Activated CD8-positive, alpha-beta T cell treated with anti-CD3 and anti-CD28 coated beads, Interleukin-2, amount 10 ng/mL, durations not matched to agents 7 days and 5 days (primary cell): Measurements from ENCODE around the gene SGK1. TPM values are rescaled to one million over a fixed set of nuclear protein-coding genes. Genes with fewer than 3 reads are reported as not detected.

Experiments used
- ATAC-seq: fragments of 150-1000 bp; cut with Tn5 transposase; one replicate; pipeline ENCODE4 v1.10.0; 2021; ENCODE audit warnings: moderate library complexity
- CTCF ChIA-PET: fragments of 350-600 bp; sonication (Branson Sonifier 250); formaldehyde crosslinking; loops from one replicate; lab custom pipeline; 2021; ENCODE audit warnings: antibody characterized with exemption; lab: Charles Lee
- POLR2A ChIA-PET: fragments of 350-600 bp; sonication (Branson Sonifier 250); formaldehyde crosslinking; loops from one replicate; lab custom pipeline; 2021; ENCODE audit warnings: antibody characterized with exemption; lab: Charles Lee
- DNase-seq: peaks from one replicate; pipeline ENCODE4 v3.0.0-alpha.2; 2020
- H3K27ac Mint-ChIP-seq: one replicate; pipeline ENCODE4 v1.8.0; 2021; ENCODE audit warnings: mild to moderate bottlenecking, mixed read lengths
- H3K27me3 Mint-ChIP-seq: one replicate; pipeline ENCODE4 v1.8.0; 2021; ENCODE audit warnings: low read depth, mixed read lengths
- H3K36me3 Mint-ChIP-seq: one replicate; pipeline ENCODE4 v1.8.0; 2021; ENCODE audit warnings: low read depth, mixed read lengths
- H3K4me1 Mint-ChIP-seq: one replicate; pipeline ENCODE4 v1.8.0; 2021; ENCODE audit warnings: low read depth, mixed read lengths
- H3K4me3 Mint-ChIP-seq: one replicate; pipeline ENCODE4 v1.8.0; 2021; ENCODE audit warnings: mild to moderate bottlenecking, mixed read lengths
- H3K9me3 Mint-ChIP-seq: one replicate; pipeline ENCODE4 v1.8.0; 2022; ENCODE audit warnings: mixed read lengths; ENCODE audit not compliant: insufficient read depth
- total RNA-seq, 2 experiments: library from RNA; stranded (reverse); gene quantifications; one replicate each; pipeline ENCODE4 v1.2.3, GENCODE V29; 2021

Gene SGK1
- total RNA-seq, 2 experiments from 2014 or later, result 21.2 to 23.2 TPM

- ChIA-PET CTCF (interaction anchor here (2.8 kb wide), 1 partner anchor 778 kb away, joined by 8 read pairs; no protein-coding TSS in a partner anchor), POLR2A (no interaction called here)
- Mint-ChIP-seq H3K27ac (no peak overlapping the region), H3K36me3 (peaks cover 3% of the 10 kb centered on the region), H3K9me3 (no peaks in the 10 kb centered on the region), H3K4me3 (no peak overlapping the region), H3K27me3 (no peaks in the 10 kb centered on the region), H3K4me1 (no peaks in the 10 kb centered on the region)
- ATAC-seq, result no peak
- no peak for DNase-seq
Observed at GRCh38 chr6:134162932-134163331, 155.0 kb downstream of the SGK1 start.

- DNase-seq, result no peak
- Mint-ChIP-seq H3K27ac (no peak overlapping the region), H3K9me3 (no peaks in the 10 kb centered on the region), H3K27me3 (no peaks in the 10 kb centered on the region), H3K36me3 (no peaks in the 10 kb centered on the region), H3K4me1 (no peaks in the 10 kb centered on the region), H3K4me3 (no peak overlapping the region)
- ATAC-seq, result no peak
- ChIA-PET CTCF (interaction anchor here (1.1 to 2.8 kb wide), 2 partner anchors 480 to 779 kb away, joined by 3 to 8 read pairs; no protein-coding TSS in a partner anchor), POLR2A (interaction anchor here (0.6 kb wide), 1 partner anchor 380 kb away, joined by 3 read pairs; no protein-coding TSS in a partner anchor)
Observed at GRCh38 chr6:134161041-134161440, 156.9 kb downstream of the SGK1 start.

- H3K9me3 Mint-ChIP-seq, result no peaks in the 10 kb centered on the region
- CTCF ChIA-PET, result interaction anchor here (1.2 to 3.4 kb wide), 3 partner anchors 29 to 788 kb away, joined by 6 to 15 read pairs (median 12); no protein-coding TSS in a partner anchor
- H3K27me3 Mint-ChIP-seq, result no peaks in the 10 kb centered on the region
Observed at GRCh38 chr6:134152767-134153485, 165.0 kb downstream of the SGK1 start.

GRCh38 chr6:134148566-134148965 lies 169.3 kb downstream of the SGK1 start:
- ChIA-PET POLR2A (no interaction called here), CTCF (interaction anchor here (1.5 to 3.1 kb wide), 4 partner anchors 8 to 791 kb away, joined by 5 to 14 read pairs (median 6); no protein-coding TSS in a partner anchor)
- Mint-ChIP-seq H3K4me3 (no peak overlapping the region), H3K9me3 (no peaks in the 10 kb centered on the region), H3K27me3 (no peaks in the 10 kb centered on the region), H3K27ac (no peak overlapping the region), H3K36me3 (no peaks in the 10 kb centered on the region), H3K4me1 (no peaks in the 10 kb centered on the region)
- no peak for DNase-seq
- no peak for ATAC-seq

More at GRCh38 chr6:134152767-134153485, 165.0 kb downstream of the SGK1 start:
- POLR2A ChIA-PET, result no interaction called here
- Mint-ChIP-seq H3K36me3 (no peaks in the 10 kb centered on the region), H3K27ac (no peak overlapping the region), H3K4me1 (no peaks in the 10 kb centered on the region), H3K4me3 (no peak overlapping the region)
- no peak for DNase-seq
- no peak for ATAC-seq

- no peak for DNase-seq
- Mint-ChIP-seq H3K36me3 (no peaks in the 10 kb centered on the region), H3K4me1 (no peaks in the 10 kb centered on the region), H3K4me3 (no peak overlapping the region), H3K27ac (no peak overlapping the region), H3K27me3 (peaks cover 2% of the 10 kb centered on the region), H3K9me3 (no peaks in the 10 kb centered on the region)
- ATAC-seq, result no peak
- CTCF ChIA-PET, result interaction anchor here (1.9 kb wide), 1 partner anchor 9 kb away, joined by 6 read pairs; no protein-coding TSS in a partner anchor
- POLR2A ChIA-PET, result no interaction called here
Observed at GRCh38 chr6:134147034-134147533, 170.8 kb downstream of the SGK1 start.

DNA sequence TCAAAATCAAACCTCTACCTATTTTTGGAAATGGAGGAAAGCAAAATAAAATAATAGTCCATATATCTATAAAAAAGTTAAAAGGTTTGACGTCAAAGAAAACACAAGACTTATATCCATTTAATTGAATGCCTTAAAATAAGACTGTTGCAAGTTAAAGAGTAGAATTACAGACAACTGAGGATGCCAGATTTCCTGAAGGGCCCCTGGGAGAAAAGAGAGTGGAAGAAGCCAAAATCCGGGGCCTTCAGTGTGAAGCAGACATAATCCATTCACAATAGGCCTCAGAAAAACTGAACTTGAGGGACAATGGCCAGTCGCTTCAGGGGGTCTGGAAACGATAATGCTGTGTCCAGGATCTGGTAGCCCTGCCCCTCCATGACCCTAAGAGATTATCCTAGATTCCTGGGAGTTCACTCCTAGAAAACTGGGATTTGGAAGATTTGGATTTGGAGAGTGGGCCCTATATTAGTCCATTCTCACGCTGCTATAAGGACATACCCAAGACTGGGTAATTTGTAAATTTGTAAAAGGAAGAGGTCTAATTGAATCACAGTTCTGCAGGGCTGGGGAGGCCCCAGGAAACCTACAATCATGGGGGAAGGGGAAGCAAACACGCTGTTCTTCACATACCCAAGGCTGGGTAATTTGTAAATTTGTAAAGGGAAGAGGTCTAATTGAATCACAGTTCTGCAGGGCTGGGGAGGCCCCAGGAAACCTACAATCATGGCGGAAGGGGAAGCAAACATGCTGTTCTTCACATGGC lies 171.5 kb downstream of the SGK1 start:
- H3K4me1 Mint-ChIP-seq, result no peaks in the 10 kb centered on the region
- DNase-seq (no peak), ATAC-seq (no peak)
- no peaks in the 10 kb centered on the region for H3K36me3 Mint-ChIP-seq
- H3K4me3 Mint-ChIP-seq, result no peak overlapping the region
- POLR2A ChIA-PET, result no interaction called here
- no peaks in the 10 kb centered on the region for H3K9me3 Mint-ChIP-seq
- H3K27ac Mint-ChIP-seq, result no peak overlapping the region
- H3K27me3 Mint-ChIP-seq, result peaks cover 2% of the 10 kb centered on the region
- CTCF ChIA-PET, result interaction anchor here (1.4 to 3.6 kb wide), 3 partner anchors 10 to 794 kb away, joined by 3 to 12 read pairs (median 6); no protein-coding TSS in a partner anchor

GRCh38 chr6:134145786-134146185 lies 172.1 kb downstream of the SGK1 start:
- ChIA-PET POLR2A (no interaction called here), CTCF (interaction anchor here (1.4 to 3.6 kb wide), 2 partner anchors 22 to 795 kb away, joined by 3 to 12 read pairs; no protein-coding TSS in a partner anchor)

DNA sequence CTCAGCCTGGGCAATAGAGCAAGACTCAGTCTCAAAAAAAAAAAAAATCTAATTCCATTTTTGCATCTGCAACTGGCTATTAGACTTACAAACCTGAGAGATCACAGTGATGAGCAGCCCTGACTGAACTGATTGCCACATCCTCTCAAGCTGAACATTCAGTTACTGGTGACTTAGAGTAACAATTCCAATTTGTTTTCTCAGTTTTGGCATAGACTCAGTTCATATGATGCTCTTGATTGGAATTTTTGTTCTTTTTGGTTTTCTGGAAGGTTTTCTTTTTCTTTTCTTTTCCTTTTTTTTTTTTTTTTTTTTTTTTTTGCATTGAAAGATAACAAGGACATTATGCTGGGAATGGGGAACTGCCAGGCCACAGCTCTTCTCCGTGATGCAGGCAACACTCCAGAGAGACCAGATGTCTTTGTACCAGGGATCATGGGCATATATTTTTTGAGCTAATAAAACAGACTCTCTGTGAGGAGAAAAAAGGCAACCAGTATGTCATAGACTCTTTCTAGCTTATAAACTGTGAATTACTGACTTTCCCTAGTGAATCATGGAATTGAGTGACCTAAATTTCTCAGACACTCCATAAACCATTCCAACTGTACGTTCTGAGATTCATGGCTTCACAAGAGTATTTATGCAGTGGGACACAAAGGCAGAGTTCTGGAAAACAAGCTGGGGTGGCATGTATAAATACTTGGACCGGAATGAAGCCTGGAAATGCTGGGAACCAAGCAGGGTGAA lies 179.5 kb downstream of the SGK1 start:
- H3K27me3 Mint-ChIP-seq, result peaks cover 2% of the 10 kb centered on the region

More at GRCh38 chr6:134145786-134146185, 172.1 kb downstream of the SGK1 start:
- DNase-seq, result no peak
- no peak for ATAC-seq
- Mint-ChIP-seq H3K9me3 (no peaks in the 10 kb centered on the region), H3K36me3 (no peaks in the 10 kb centered on the region), H3K4me3 (no peak overlapping the region), H3K27ac (no peak overlapping the region), H3K27me3 (peaks cover 2% of the 10 kb centered on the region), H3K4me1 (no peaks in the 10 kb centered on the region)

DNA sequence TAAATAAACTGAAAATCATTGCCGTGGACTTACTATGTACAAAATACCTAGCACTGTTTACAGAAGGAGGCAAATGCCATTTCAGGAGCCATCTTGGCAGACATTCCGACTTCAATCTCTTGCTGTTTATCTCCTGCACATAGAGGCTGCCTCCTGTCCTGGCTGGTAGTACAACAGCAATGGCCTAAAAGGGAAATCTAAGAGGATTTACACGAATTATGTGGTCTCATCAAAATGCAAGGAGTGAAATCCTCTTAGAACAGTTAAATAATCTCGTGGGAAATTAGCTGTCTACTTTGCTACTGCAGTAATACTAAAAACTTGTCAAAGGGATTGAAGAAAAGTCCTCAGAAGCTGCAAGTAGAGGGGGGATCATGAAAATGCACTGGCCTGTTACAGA lies 183.3 kb downstream of the SGK1 start:
- H3K27me3 Mint-ChIP-seq, result no peaks in the 10 kb centered on the region
- H3K27ac Mint-ChIP-seq, result no peak overlapping the region
- ATAC-seq, result no peak
- ChIA-PET POLR2A (no interaction called here), CTCF (interaction anchor here (1.6 kb wide), 2 partner anchors 11 to 21 kb away, joined by 4 read pairs; no protein-coding TSS in a partner anchor)
- no peaks in the 10 kb centered on the region for H3K9me3 Mint-ChIP-seq
- no peak for DNase-seq
- no peak overlapping the region for H3K4me3 Mint-ChIP-seq
- H3K4me1 Mint-ChIP-seq, result no peaks in the 10 kb centered on the region
- H3K36me3 Mint-ChIP-seq, result no peaks in the 10 kb centered on the region

More for the DNA sequence above, 179.5 kb downstream of the SGK1 start:
- ChIA-PET CTCF (interaction anchor here (0.6 to 3.9 kb wide), 4 partner anchors 14 to 57 kb away, joined by 3 to 16 read pairs (median 4); no protein-coding TSS in a partner anchor), POLR2A (no interaction called here)
- DNase-seq, result no peak
- Mint-ChIP-seq H3K36me3 (no peaks in the 10 kb centered on the region), H3K4me3 (no peak overlapping the region), H3K4me1 (no peaks in the 10 kb centered on the region), H3K27ac (no peak overlapping the region), H3K9me3 (no peaks in the 10 kb centered on the region)
- ATAC-seq, result no peak

DNA sequence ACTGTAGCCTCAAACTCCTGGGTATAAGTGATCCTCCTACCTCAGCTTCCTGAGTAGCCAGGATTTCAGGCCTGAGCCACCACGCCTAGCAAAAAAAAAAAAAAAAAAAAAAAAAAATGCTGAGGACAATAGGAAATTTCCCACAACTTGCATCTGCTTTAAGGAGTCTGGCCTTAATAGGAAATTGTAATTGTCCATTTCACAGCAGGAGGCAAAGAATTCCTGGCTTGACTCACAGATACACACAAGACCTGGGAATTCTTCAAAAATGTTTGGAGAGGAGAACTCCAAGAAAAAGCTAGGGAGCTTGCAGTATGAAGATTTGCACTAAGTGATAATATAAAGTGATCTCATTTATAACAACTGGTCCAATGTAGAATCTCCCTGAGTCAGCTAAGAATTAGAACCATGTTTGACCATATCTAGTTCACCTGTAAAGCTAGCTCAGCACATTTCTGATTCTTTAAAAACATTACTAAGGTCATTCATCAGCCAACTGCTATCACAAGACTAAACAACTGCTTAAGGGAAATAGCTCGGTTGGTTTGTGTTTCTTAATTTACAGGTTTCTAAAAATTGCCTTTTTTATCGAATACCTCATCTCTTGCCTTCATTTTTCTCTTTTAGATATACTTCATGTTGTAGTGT lies 185.3 kb downstream of the SGK1 start:
- no peak for ATAC-seq
- H3K9me3 Mint-ChIP-seq, result no peaks in the 10 kb centered on the region
- ChIA-PET POLR2A (no interaction called here), CTCF (interaction anchor here (1.7 to 2.6 kb wide), 2 partner anchors 9 to 808 kb away, joined by 4 to 15 read pairs; no protein-coding TSS in a partner anchor)
- no peak overlapping the region for H3K4me3 Mint-ChIP-seq
- H3K27ac Mint-ChIP-seq, result no peak overlapping the region
- H3K27me3 Mint-ChIP-seq, result no peaks in the 10 kb centered on the region
- DNase-seq, result no peak
- H3K36me3 Mint-ChIP-seq, result no peaks in the 10 kb centered on the region
- H3K4me1 Mint-ChIP-seq, result no peaks in the 10 kb centered on the region
